ENCODE data around the gene SARDH. TPM values are rescaled to one million over a fixed set of nuclear protein-coding genes. Genes with fewer than 3 reads are reported as not detected.
A peak's percentile ranks its signal among the peaks of the same experiment; 100 is the strongest.

The SARDH gene
- total RNA-seq, 4 donors from 2014 or later: 0.47 to 5.0 (median 0.95) TPM

- Histone ChIP-seq H3K27ac (no peak overlapping the region), H3K27me3 (no peaks in the 10 kb centered on the region), H3K4me1 (no peaks in the 10 kb centered on the region), H3K9me3 (peaks cover 0 to 8% (median 2%) of the 10 kb centered on the region in 4 donors), H3K36me3 (peaks cover 0 to 87% (median 4%) of the 10 kb centered on the region in 3 donors), H3K4me3 (no peak overlapping the region)
- TF ChIP-seq POLR2A (IDR thresholded peaks at IDR 0.05) (no peak), CTCF (IDR thresholded peaks at IDR 0.05) (no peak)
- DNase-seq: no peak
Observed at GRCh38 chr9:133772581-133772980, 34.4 kb upstream of the SARDH start.

- TF ChIP-seq CTCF (IDR thresholded peaks at IDR 0.05) (no peak), POLR2A (IDR thresholded peaks at IDR 0.05) (no peak)
- peaks cover 0 to 87% (median 4%) of the 10 kb centered on the region in 3 donors for H3K36me3 ChIP-seq
- H3K4me3 ChIP-seq: no peak overlapping the region
- H3K27ac ChIP-seq: no peak overlapping the region
- peaks cover 0 to 13% (median 3%) of the 10 kb centered on the region in 4 donors for H3K9me3 ChIP-seq
- no peaks in the 10 kb centered on the region for H3K27me3 ChIP-seq
- no peaks in the 10 kb centered on the region for H3K4me1 ChIP-seq
- peak in 2 of 3 donors; percentile 40 for DNase-seq
Observed at GRCh38 chr9:133771486-133772482, 33.6 kb upstream of the SARDH start.

GRCh38 chr9:133770076-133770777 lies 32.1 kb upstream of the SARDH start:
- no peak overlapping the region for H3K27ac ChIP-seq
- H3K36me3 ChIP-seq: peaks cover 0 to 72% (median 4%) of the 10 kb centered on the region in 3 donors
- DNase-seq: peak in 2 of 3 donors; percentile 31 to 40
- no peaks in the 10 kb centered on the region for H3K27me3 ChIP-seq
- peaks cover 0 to 13% (median 3%) of the 10 kb centered on the region in 4 donors for H3K9me3 ChIP-seq
- H3K4me3 ChIP-seq: no peak overlapping the region
- no peaks in the 10 kb centered on the region for H3K4me1 ChIP-seq
- TF ChIP-seq CTCF (IDR thresholded peaks at IDR 0.05) (no peak), POLR2A (IDR thresholded peaks at IDR 0.05) (no peak)

- Histone ChIP-seq H3K27me3 (no peaks in the 10 kb centered on the region), H3K27ac (no peak overlapping the region), H3K4me1 (no peaks in the 10 kb centered on the region), H3K9me3 (peaks cover 0 to 13% (median 3%) of the 10 kb centered on the region in 4 donors), H3K36me3 (peaks cover 0 to 68% (median 4%) of the 10 kb centered on the region in 3 donors), H3K4me3 (no peak overlapping the region)
- DNase-seq: peak in 1 of 3 donors; percentile 36
- TF ChIP-seq POLR2A (IDR thresholded peaks at IDR 0.05) (no peak), CTCF (IDR thresholded peaks at IDR 0.05) (no peak)
Observed at GRCh38 chr9:133769511-133770075, 31.4 kb upstream of the SARDH start.

GRCh38 chr9:133768859-133769510 lies 30.8 kb upstream of the SARDH start:
- H3K36me3 ChIP-seq: peaks cover 0 to 68% (median 0%) of the 10 kb centered on the region in 3 donors
- H3K27ac ChIP-seq: no peak overlapping the region
- H3K4me3 ChIP-seq: no peak overlapping the region
- DNase-seq: peak in 2 of 3 donors; percentile 28 to 38
- peaks cover 0 to 8% (median 3%) of the 10 kb centered on the region in 4 donors for H3K9me3 ChIP-seq
- H3K4me1 ChIP-seq: no peaks in the 10 kb centered on the region
- no peak for TF ChIP-seq CTCF (IDR thresholded peaks at IDR 0.05)
- no peak for TF ChIP-seq POLR2A (IDR thresholded peaks at IDR 0.05)
- H3K27me3 ChIP-seq: no peaks in the 10 kb centered on the region
